ENCODE results near the gene CLDN15. TPM values are rescaled to one million over a fixed set of nuclear protein-coding genes. Genes with fewer than 3 reads are reported as not detected.

CLDN15 gene
- total RNA-seq, 2 experiments from 2014 or later: 12.2 to 13.7 TPM

- H3K4me3 Mint-ChIP-seq: no peak overlapping the region
- H3K27me3 Mint-ChIP-seq: no peaks in the 10 kb centered on the region
- POLR2A ChIA-PET: interaction anchor here (0.6 kb wide), 1 partner anchor 1226 kb away, joined by 3 read pairs; no protein-coding TSS in a partner anchor
- peaks cover 19% of the 10 kb centered on the region for H3K4me1 Mint-ChIP-seq (ENCODE audit: low read depth)
- no peaks in the 10 kb centered on the region for H3K9me3 Mint-ChIP-seq
- DNase-seq: no peak
- CTCF ChIA-PET: interaction anchor here (0.8 to 3.7 kb wide), 3 partner anchors 24 to 98 kb away, joined by 5 to 62 read pairs (median 9); partner anchors contain the start of genes PLOD3 and ZNHIT1
- H3K27ac Mint-ChIP-seq: no peak overlapping the region
- H3K36me3 Mint-ChIP-seq: peaks cover 21% of the 10 kb centered on the region
- intact Hi-C loops (cut with micrococcal nuclease): no loop called here
These were observed 4.1 kb upstream of the CLDN15 start for GRCh38 chr7:101241443-101242349.

GRCh38 chr7:101241015-101241363, 3.4 kb upstream of the CLDN15 start:
- intact Hi-C loops (cut with micrococcal nuclease): no loop called here
- CTCF ChIA-PET: interaction anchor here (0.8 to 2.4 kb wide), 2 partner anchors 50 to 97 kb away, joined by 5 to 9 read pairs; no protein-coding TSS in a partner anchor
- Mint-ChIP-seq H3K4me1 (ENCODE audit: low read depth) (peaks cover 19% of the 10 kb centered on the region), H3K27ac (no peak overlapping the region), H3K4me3 (no peak overlapping the region), H3K27me3 (no peaks in the 10 kb centered on the region), H3K36me3 (peaks cover 21% of the 10 kb centered on the region), H3K9me3 (no peaks in the 10 kb centered on the region)
- POLR2A ChIA-PET: no interaction called here
- DNase-seq: no peak

GRCh38 chr7:101240226-101241014, 2.8 kb upstream of the CLDN15 start:
- ChIA-PET CTCF (interaction anchor here (0.8 to 2.4 kb wide), 2 partner anchors 51 to 96 kb away, joined by 5 to 9 read pairs; no protein-coding TSS in a partner anchor), POLR2A (no interaction called here)
- intact Hi-C loops (cut with micrococcal nuclease): no loop called here
- Mint-ChIP-seq H3K4me1 (ENCODE audit: low read depth) (peaks cover 14% of the 10 kb centered on the region), H3K4me3 (no peak overlapping the region), H3K27ac (no peak overlapping the region), H3K9me3 (no peaks in the 10 kb centered on the region), H3K27me3 (no peaks in the 10 kb centered on the region), H3K36me3 (peaks cover 16% of the 10 kb centered on the region)
- DNase-seq: no peak

- POLR2A ChIA-PET: no interaction called here
- intact Hi-C loops (cut with micrococcal nuclease): no loop called here
- H3K9me3 Mint-ChIP-seq: no peaks in the 10 kb centered on the region
- H3K27ac Mint-ChIP-seq: no peak overlapping the region
- peaks cover 12% of the 10 kb centered on the region for H3K36me3 Mint-ChIP-seq
- CTCF ChIA-PET: no interaction called here
- H3K27me3 Mint-ChIP-seq: no peaks in the 10 kb centered on the region
- no peak for DNase-seq
- peaks cover 10% of the 10 kb centered on the region for H3K4me1 Mint-ChIP-seq (ENCODE audit: low read depth)
- H3K4me3 Mint-ChIP-seq: no peak overlapping the region
These were observed 2.3 kb upstream of the CLDN15 start for GRCh38 chr7:101239951-101240220.

DNA sequence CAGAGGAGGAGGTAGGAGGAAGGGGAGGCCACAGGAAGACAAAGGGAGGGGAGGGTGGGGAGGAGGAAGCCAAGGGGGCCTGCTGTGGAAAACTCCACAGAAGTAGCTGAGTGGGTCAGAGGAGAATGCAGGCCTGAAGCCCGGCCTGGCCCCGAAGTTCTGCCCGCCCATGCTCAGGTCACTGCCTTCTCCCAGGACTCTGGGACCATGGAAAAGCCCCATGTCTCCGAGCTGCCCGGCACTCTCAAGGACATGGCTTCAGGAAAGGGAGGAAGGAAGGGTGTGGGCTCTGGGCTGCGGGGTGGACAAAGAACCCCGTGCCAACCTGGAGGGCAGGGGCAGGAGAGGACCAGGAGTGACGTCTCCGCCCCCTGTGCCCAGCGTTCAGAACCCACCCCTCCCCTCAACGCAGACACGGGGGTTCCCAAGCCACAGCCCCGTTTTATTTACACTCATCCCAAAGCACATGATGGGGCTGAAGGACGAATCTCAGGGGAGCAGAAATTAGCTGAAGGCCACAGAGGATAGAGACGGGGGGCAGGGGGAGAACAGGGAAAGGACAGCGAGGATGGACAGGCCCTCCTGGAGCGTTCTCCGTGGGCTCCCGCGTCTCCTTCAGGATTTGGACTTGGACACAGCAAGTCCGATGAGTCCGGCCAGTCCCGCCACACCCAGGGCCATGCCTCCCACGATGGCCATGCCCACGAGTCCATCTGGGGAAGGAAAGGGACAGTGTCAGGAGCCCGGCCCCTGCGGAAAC, 1.8 kb upstream of the CLDN15 start:
- ChIA-PET CTCF (no interaction called here), POLR2A (no interaction called here)
- H3K4me3 Mint-ChIP-seq: no peak overlapping the region
- no peak for DNase-seq
- intact Hi-C loops (cut with micrococcal nuclease): no loop called here
- H3K27ac Mint-ChIP-seq: no peak overlapping the region
- peaks cover 10% of the 10 kb centered on the region for H3K36me3 Mint-ChIP-seq
- peaks cover 10% of the 10 kb centered on the region for H3K4me1 Mint-ChIP-seq (ENCODE audit: low read depth)
- no peaks in the 10 kb centered on the region for H3K9me3 Mint-ChIP-seq
- no peaks in the 10 kb centered on the region for H3K27me3 Mint-ChIP-seq

DNA sequence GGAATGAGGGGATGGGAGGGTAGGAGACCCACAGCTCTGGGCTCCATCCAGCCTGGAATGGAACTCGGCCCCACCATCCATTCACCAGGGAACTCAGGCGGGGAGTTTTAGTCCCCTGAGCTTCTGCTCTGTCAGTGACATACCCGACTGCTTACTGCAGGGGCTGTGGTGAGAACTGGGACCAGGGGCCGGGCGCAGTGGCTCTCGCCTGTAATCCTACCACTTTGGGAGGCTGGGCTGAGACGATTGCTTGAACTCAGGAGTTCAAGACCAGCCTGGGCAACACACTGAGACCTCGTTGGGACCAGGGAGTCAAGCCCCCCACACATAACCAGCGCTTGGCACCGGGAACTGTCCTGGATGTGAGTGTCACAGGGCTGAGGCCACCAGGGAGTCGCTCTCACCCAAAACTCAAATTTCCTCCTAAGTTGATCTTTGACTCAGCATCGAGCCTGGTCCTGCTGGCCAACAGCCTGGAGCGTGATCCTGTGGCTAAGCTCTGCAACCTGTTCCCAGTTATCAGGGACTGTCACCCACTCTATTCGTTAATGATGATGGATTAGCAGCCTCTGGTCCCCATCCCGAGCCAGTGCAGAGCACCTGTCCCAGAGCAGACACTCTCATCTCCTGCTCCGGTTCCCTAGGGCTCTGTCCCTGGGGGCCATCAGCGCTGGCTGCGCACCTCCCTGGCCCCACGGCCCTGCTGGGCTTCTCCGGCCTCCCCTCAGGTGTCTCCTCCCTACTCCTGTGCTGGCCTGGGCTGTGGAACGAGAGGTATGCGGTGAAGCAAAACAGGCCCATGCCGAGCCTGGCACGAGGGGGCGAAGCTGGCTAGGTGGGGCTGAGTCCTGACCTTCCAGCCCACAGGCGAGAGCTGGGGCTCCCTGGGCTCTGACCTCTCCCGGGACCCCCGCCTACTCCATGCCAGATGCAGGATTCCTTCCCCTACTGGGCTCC, 902 bp upstream of the CLDN15 start:
- H3K9me3 Mint-ChIP-seq: no peaks in the 10 kb centered on the region
- DNase-seq: no peak
- H3K27ac Mint-ChIP-seq: no peak overlapping the region
- no peak overlapping the region for H3K4me3 Mint-ChIP-seq
- ChIA-PET CTCF (no interaction called here), POLR2A (interaction anchor here (1.6 kb wide), 1 partner anchor 21 kb away, joined by 5 read pairs; the partner anchor contains the start of genes PLOD3 and ZNHIT1)
- peaks cover 10% of the 10 kb centered on the region for H3K36me3 Mint-ChIP-seq
- H3K4me1 Mint-ChIP-seq (ENCODE audit: low read depth): peaks cover 3% of the 10 kb centered on the region
- H3K27me3 Mint-ChIP-seq: no peaks in the 10 kb centered on the region
- intact Hi-C loops (cut with micrococcal nuclease): no loop called here

DNA sequence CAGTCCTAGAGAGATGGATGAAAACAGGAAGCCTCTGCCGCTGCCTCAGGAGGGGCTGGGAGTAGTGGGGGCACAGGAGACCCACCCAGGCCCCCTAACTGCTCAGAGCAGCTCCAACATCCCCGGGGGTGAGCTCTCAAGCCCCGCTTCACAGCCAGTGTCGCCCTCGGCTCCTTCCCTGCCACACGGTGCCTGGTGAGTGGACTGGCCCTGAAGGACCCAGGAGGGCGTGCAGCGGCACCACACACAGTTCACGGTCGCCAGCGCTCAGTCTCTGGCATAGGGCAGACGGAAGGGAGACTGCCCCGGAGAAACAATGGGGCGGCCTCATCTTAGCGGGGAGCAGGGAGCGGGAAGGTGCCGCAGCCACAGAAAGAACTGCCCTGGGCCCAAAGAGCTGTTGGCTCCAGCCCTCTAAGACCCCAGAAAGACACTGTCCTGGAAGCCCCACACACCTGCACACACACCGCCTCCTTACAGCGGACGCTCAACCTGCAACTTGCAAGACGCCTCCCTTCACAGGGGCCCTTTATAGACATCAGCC, 1.2 kb downstream of the CLDN15 start:
- CTCF ChIA-PET: interaction anchor here (1.1 to 3.7 kb wide), 2 partner anchors 8 to 46 kb away, joined by 3 to 23 read pairs; partner anchors contain the start of gene FIS1
- Mint-ChIP-seq H3K4me1 (ENCODE audit: low read depth) (no peaks in the 10 kb centered on the region), H3K36me3 (peaks cover 10% of the 10 kb centered on the region), H3K27me3 (no peaks in the 10 kb centered on the region), H3K4me3 (no peak overlapping the region), H3K27ac (no peak overlapping the region), H3K9me3 (no peaks in the 10 kb centered on the region)
- POLR2A ChIA-PET: interaction anchor here (1.6 kb wide), 1 partner anchor 19 kb away, joined by 5 read pairs; the partner anchor contains the start of genes PLOD3 and ZNHIT1
- DNase-seq: no peak
- intact Hi-C loops (cut with micrococcal nuclease): no loop called here

DNA sequence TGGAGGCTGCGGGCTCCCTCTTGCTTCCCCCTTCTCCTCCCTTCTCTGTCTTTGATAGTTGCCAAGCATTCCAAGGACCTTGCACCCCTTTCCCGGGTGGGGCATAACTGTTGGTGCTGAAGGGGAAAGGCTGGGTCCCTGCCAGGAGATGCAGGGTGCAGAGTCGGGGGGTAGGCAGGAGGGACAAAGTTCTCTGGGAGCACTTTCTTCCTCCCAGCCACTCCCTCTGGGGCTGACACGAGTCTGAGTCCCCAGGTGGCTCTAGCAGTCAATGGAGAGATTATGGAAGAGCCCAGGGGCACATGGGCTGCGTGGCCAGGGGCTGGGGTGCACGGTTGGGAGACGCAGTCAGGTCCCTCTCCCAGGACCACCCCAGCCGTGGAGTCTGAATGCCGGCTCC, 2.1 kb downstream of the CLDN15 start:
- Mint-ChIP-seq H3K9me3 (no peaks in the 10 kb centered on the region), H3K4me3 (no peak overlapping the region), H3K4me1 (ENCODE audit: low read depth) (no peaks in the 10 kb centered on the region), H3K27ac (no peak overlapping the region), H3K36me3 (peaks cover 6% of the 10 kb centered on the region), H3K27me3 (no peaks in the 10 kb centered on the region)
- intact Hi-C loops (cut with micrococcal nuclease): no loop called here
- POLR2A ChIA-PET: interaction anchor here (1.2 kb wide), 1 partner anchor 9 kb away, joined by 3 read pairs; no protein-coding TSS in a partner anchor
- DNase-seq: no peak
- CTCF ChIA-PET: interaction anchor here (0.8 to 3.7 kb wide), 5 partner anchors 8 to 139 kb away, joined by 3 to 23 read pairs (median 4); partner anchors contain the start of genes FIS1, PLOD3 and ZNHIT1

DNA sequence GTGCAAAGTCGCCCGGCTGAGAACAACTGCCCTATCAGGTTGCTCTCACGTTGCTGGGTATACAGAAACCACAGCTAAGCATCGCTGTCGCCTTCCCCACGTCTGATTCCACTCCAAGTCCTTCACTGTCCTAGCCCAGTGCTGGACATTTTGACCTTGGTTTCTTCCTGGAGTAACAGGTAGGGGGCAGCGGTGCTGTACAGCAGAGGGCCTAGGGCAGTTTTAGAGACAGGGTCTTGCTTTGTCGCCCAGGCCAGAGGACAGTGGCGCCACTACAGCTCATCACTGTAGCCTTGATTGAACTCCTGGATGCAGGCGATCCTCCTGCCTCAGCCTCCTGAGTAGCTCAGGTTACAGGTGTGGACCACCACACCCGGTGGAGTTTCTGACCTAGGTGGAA, 2.6 kb downstream of the CLDN15 start:
- no peak overlapping the region for H3K4me3 Mint-ChIP-seq
- ChIA-PET POLR2A (interaction anchor here (1.2 kb wide), 1 partner anchor 9 kb away, joined by 3 read pairs; no protein-coding TSS in a partner anchor), CTCF (interaction anchor here (0.8 to 3.7 kb wide), 5 partner anchors 9 to 138 kb away, joined by 3 to 23 read pairs (median 4); partner anchors contain the start of genes FIS1, PLOD3 and ZNHIT1)
- H3K4me1 Mint-ChIP-seq (ENCODE audit: low read depth): no peaks in the 10 kb centered on the region
- no peak overlapping the region for H3K27ac Mint-ChIP-seq
- no peaks in the 10 kb centered on the region for H3K9me3 Mint-ChIP-seq
- DNase-seq: no peak
- intact Hi-C loops (cut with micrococcal nuclease): no loop called here
- H3K36me3 Mint-ChIP-seq: peaks cover 3% of the 10 kb centered on the region
- no peaks in the 10 kb centered on the region for H3K27me3 Mint-ChIP-seq

DNA sequence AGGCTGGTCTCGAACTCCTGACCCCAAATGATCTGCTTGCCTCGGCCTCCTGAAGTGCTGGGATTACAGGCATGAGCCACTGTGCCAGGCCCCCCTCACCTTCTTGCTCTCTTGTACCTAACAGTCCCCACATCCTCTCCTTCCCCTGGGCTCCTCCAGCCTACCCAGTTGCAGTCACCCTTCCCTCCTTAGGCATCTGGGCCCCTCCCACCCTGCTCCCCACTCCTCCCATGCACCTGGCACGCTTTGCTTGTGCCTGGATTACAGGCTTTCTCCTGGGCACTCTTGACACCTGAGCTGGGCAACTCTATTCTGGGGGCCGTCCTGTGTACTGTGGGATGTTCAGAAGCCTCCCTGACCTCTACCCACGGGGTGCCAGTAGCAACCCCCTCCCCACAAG, 3.0 kb downstream of the CLDN15 start:
- Mint-ChIP-seq H3K27me3 (no peaks in the 10 kb centered on the region), H3K27ac (no peak overlapping the region), H3K36me3 (peaks cover 2% of the 10 kb centered on the region), H3K4me3 (no peak overlapping the region), H3K9me3 (no peaks in the 10 kb centered on the region), H3K4me1 (ENCODE audit: low read depth) (no peaks in the 10 kb centered on the region)
- DNase-seq: no peak
- CTCF ChIA-PET: interaction anchor here (1.1 to 3.7 kb wide), 4 partner anchors 9 to 138 kb away, joined by 3 to 23 read pairs (median 7); partner anchors contain the start of genes FIS1, PLOD3 and ZNHIT1
- POLR2A ChIA-PET: interaction anchor here (1.2 kb wide), 1 partner anchor 10 kb away, joined by 3 read pairs; no protein-coding TSS in a partner anchor
- intact Hi-C loops (cut with micrococcal nuclease): no loop called here
